H1 (cell line): ENCODE results near the gene AFAP1L2. TPM values are rescaled to one million over a fixed set of nuclear protein-coding genes. Genes with fewer than 3 reads are reported as not detected.
A peak's percentile ranks its signal among the peaks of the same experiment; 100 is the strongest.

Experiments
- EGR1 ChIP-seq: IDR thresholded peaks from 2 replicates; pipeline ENCODE4 v1.6.1; 2011; ENCODE audit warnings: low read depth, low read length, borderline replicate concordance
- EZH2 ChIP-seq: fragments of 200-600 bp; sonication (generic); IDR thresholded peaks from 2 replicates; pipeline ENCODE4 v1.7.1; 2012; ENCODE audit warnings: low read depth, mild to moderate bottlenecking, moderate library complexity, low read length, inconsistent platforms; ENCODE audit not compliant: severe bottlenecking
- KDM1A ChIP-seq: fragments of 200-600, 300-600 bp; sonication (generic); IDR thresholded peaks from 2 replicates; pipeline ENCODE4 v1.7.1; 2016; ENCODE audit warnings: mild to moderate bottlenecking, low read length, borderline replicate concordance
- RAD21 ChIP-seq, 2 experiments: IDR thresholded peaks in 1 of 2; conservative IDR thresholded peaks in 1 of 2; 2 replicates each; pipeline ENCODE4 v1.6.1; 2011; ENCODE audit warnings: low read depth in 2 of 2, low read length in 2 of 2, improper control_type of control experiment in 1 of 2, inconsistent platforms in 1 of 2, mild to moderate bottlenecking in 1 of 2, moderate library complexity in 1 of 2
- SUZ12 ChIP-seq: fragments of 200-600 bp; sonication (generic); IDR thresholded peaks from 2 replicates; pipeline ENCODE4 v1.6.1; 2012; ENCODE audit warnings: mild to moderate bottlenecking, inconsistent platforms, low read length, moderate library complexity, mixed read lengths
- polyA plus RNA-seq, 7 experiments: library from polyadenylated mRNA; depleted of rRNA in 3 of 7; stranded (reverse) in 5 of 7; unstranded in 2 of 7; fragments of >200 nt in 5 of 7; fragments of 200-250 nt in 2 of 7; gene quantifications; 1 replicate in 5 of 7; 2 replicates in 1 of 7; 4 replicates in 1 of 7; pipeline versions ENCODE4 v1.2.1 to v1.2.3, GENCODE V29; 2011 to 2013; ENCODE audit warnings: missing spikeins in 2 of 7, mixed read lengths in 2 of 7
- total RNA-seq: library from RNA; stranded (reverse); fragmentation: NEBNext Ultra II Directional; extraction: Animal tissue kit (Norgen Biotek cat#: 25700); gene quantifications from 2 replicates; pipeline ENCODE4 v1.2.1, GENCODE V29; 2021

The AFAP1L2 gene
- total and polyA plus RNA-seq, 2 of the 8 experiments (the other 6 are each of a cell fraction or from before 2014, with no cell fraction given): 3.9 to 6.4 TPM

DNA sequence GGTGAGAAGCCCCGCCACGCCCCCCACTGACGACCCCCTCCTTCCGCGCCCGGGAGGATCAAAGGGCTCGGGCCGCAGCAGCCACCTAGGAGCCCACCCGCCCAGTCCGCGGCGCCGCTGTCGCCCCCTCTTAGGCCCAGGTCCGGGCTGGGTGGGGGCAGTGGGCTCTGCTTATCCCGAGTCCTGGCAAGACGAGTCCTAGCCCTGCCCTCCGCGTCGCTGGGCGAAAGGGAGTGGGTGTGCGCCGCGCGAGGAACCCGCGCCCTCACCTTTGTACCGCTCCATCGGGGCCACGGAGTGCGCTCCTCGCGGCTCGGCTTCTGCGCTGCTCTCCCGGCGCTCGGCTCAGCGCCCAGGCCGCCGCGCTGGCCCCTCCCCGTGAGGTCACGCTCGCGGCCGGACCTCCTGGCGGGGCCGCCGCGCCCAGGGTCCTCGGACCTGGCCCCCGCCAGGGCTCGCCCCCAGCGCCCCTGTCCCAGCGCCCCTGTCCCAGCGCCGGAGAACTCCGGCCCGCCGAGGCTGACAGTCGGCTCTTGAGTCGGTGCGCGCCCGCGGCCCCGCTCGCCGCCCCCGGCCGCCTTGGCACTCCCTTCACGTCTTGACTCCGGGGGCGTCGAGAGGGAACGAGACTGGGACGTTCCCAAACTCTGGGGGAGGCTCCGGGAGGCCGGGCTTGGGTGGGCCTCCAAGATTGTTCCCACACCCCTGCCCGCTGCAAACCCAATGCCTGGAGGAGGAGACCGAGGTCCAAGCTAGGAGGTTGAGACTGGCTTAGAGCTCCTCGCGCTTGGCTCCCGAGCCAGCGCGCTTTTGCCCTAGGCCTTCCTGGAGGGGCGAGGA is at the start of gene AFAP1L2 (continued):
- TF ChIP-seq SUZ12 (peak; percentile 67; the same call in 1 of the 2 replicates), EZH2 (peak; percentile 66), KDM1A (0 out of 2 replicates have a peak, but pooled peaks have one; percentile 47), EGR1 (peak; percentile 13; the same call in 1 of the 2 replicates), RAD21 (IDR thresholded peaks at IDR 0.05 in 1 of 2, conservative IDR thresholded peaks at IDR 0.05 in 1 of 2; ENCODE audit: low read depth in 2 of 2, low read length in 2 of 2) (no peak)
